GM12891 (cell line): ENCODE data around the gene TBC1D8.

Experiments
- PAX5 ChIP-seq: IDR thresholded peaks from 2 replicates; pipeline ENCODE4 v1.6.1; 2011; ENCODE audit warnings: low read length, moderate library complexity, mild to moderate bottlenecking; ENCODE audit not compliant: insufficient read depth, severe bottlenecking
- POLR2A ChIP-seq: IDR thresholded peaks from 2 replicates; pipeline ENCODE4 v1.6.1; 2011; ENCODE audit warnings: low read depth, low read length, control low read depth
- POLR2AphosphoS5 ChIP-seq: IDR thresholded peaks from 2 replicates; pipeline ENCODE4 v1.6.1; 2011; ENCODE audit warnings: low read depth, low read length, control low read depth
- POU2F2 ChIP-seq: IDR thresholded peaks from 2 replicates; pipeline ENCODE4 v1.6.1; 2011; ENCODE audit warnings: low read depth, mild to moderate bottlenecking, control low read depth, low read length, moderate library complexity
- SPI1 ChIP-seq: IDR thresholded peaks from 2 replicates; pipeline ENCODE4 v1.6.1; 2011; ENCODE audit warnings: low read depth, low read length, control low read depth
- TAF1 ChIP-seq: IDR thresholded peaks from 2 replicates; pipeline ENCODE4 v1.6.1; 2011; ENCODE audit warnings: low read depth, low read length, control low read depth

DNA sequence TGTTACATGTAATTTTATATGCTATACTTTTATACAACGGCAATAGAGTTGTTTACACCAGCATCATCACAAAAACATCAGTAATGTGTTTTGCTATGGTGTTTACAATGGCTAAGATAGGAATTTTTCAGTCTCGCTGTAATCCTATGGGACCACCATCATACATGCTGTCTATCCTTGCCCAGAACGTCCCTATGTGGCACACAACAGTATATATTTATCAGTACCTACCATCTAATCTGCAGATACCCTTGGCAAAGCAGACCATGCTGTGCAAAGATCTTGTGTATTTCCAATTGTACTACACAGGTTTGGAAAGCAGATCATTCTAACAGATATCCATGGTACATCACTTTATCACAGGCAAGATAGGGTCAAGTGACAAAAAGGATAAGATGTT lies 133.8 kb downstream of the TBC1D8 start:
- TF ChIP-seq POLR2A (no peak), TAF1 (no peak), POLR2AphosphoS5 (no peak), SPI1 (no peak), PAX5 (no peak), POU2F2 (no peak)
